IMR-90 (cell line): ENCODE measurements around the gene DVL3. TPM values are rescaled to one million over a fixed set of nuclear protein-coding genes. Genes with fewer than 3 reads are reported as not detected.
"Not testable (repeated sequence)": the region's sequence is repeated elsewhere in the genome, so short reads cannot be mapped to it uniquely, and the experiment has no call there.

Experiments
- ATAC-seq: fragments of 200-7000 bp; cut with Tn5 transposase; 2 replicates; pipeline ENCODE4 v1.9.1; 2020; ENCODE audit warnings: low read depth, mild to moderate bottlenecking, moderate library complexity
- BruUV-seq: library from RNA; stranded (reverse); fragments of 400-500 nt; replicated peaks from 2 replicates; lab custom pipeline; 2021; lab: Mats Ljungman, UMichigan
- CTCF ChIA-PET: fragments of 300-600 bp; formaldehyde crosslinking; extraction: SDS; loops from one replicate; lab custom pipeline; 2021; ENCODE audit warnings: antibody characterized with exemption; lab: Yijun Ruan, JAX
- POLR2A ChIA-PET: fragments of 300-600 bp; sonication (Branson Sonifier 250); formaldehyde crosslinking; loops from one replicate; lab custom pipeline; 2022; ENCODE audit warnings: antibody characterized with exemption; ENCODE audit not compliant: unreplicated experiment; lab: Charles Lee
- DNase-seq: peaks from one replicate; pipeline ENCODE4 v3.0.0; 2013
- H2AFZ ChIP-seq: replicated peaks from 2 replicates; pipeline ENCODE3; 2013; ENCODE audit warnings: low read length, mild to moderate bottlenecking; ENCODE audit not compliant: poor library complexity
- H2AK5ac ChIP-seq: 2 replicates; pipeline ENCODE4 v1.6.1; 2013; ENCODE audit warnings: low read depth, low read length, inconsistent platforms
- H2AK9ac ChIP-seq: replicated peaks from 2 replicates; pipeline ENCODE3; 2013; ENCODE audit warnings: mild to moderate bottlenecking, low read depth, low read length, moderate library complexity; ENCODE audit not compliant: poor library complexity
- H2BK120ac ChIP-seq: 2 replicates; pipeline ENCODE4 v1.6.1; 2013; ENCODE audit warnings: low read depth, low read length, inconsistent platforms
- H2BK15ac ChIP-seq: 3 replicates; pipeline ENCODE4 v1.6.1; 2013; ENCODE audit warnings: low read depth, low read length, inconsistent platforms
- H2BK20ac ChIP-seq: 2 replicates; pipeline ENCODE4 v1.6.1; 2013; ENCODE audit warnings: low read depth, mild to moderate bottlenecking, inconsistent platforms, low read length, moderate library complexity
- H2BK5ac ChIP-seq: 2 replicates; pipeline ENCODE4 v1.6.1; 2013; ENCODE audit warnings: mild to moderate bottlenecking, low read depth, low read length, inconsistent platforms; ENCODE audit not compliant: poor library complexity, severe bottlenecking
- H3K14ac ChIP-seq: replicated peaks from 2 replicates; pipeline ENCODE4 v1.6.1; 2013; ENCODE audit warnings: low read depth, low read length, inconsistent platforms
- H3K18ac ChIP-seq: 2 replicates; pipeline ENCODE4 v1.6.1; 2013; ENCODE audit warnings: low read depth, low read length, control low read depth
- H3K23ac ChIP-seq: 2 replicates; pipeline ENCODE4 v1.6.1; 2013; ENCODE audit warnings: low read depth, low read length, inconsistent platforms
- H3K27ac ChIP-seq: 2 replicates; pipeline ENCODE4 v1.5.1; 2013; ENCODE audit warnings: mild to moderate bottlenecking, control low read depth, low read length; ENCODE audit not compliant: insufficient read depth
- H3K27me3 ChIP-seq: 2 replicates; pipeline ENCODE4 v1.6.1; 2013; ENCODE audit warnings: low read length; ENCODE audit not compliant: control insufficient read depth, insufficient read depth
- H3K36me3 ChIP-seq: 2 replicates; pipeline ENCODE4 v1.6.1; 2013; ENCODE audit warnings: low read length, mixed read lengths; ENCODE audit not compliant: control insufficient read depth, insufficient read depth
- H3K4ac ChIP-seq: 2 replicates; pipeline ENCODE4 v1.6.1; 2013; ENCODE audit warnings: low read depth, low read length, inconsistent platforms
- H3K4me1 ChIP-seq: 2 replicates; pipeline ENCODE4 v1.6.1; 2013; ENCODE audit warnings: low read length, mixed read lengths; ENCODE audit not compliant: control insufficient read depth, insufficient read depth
- H3K4me2 ChIP-seq: 2 replicates; pipeline ENCODE4 v1.6.1; 2013; ENCODE audit warnings: low read depth, mild to moderate bottlenecking, control low read depth, low read length, moderate library complexity
- H3K4me3 ChIP-seq: 2 replicates; pipeline ENCODE4 v1.5.1; 2013; ENCODE audit warnings: low read depth, mild to moderate bottlenecking, control low read depth, low read length, moderate library complexity; ENCODE audit not compliant: insufficient read depth
- H3K56ac ChIP-seq: 2 replicates; pipeline ENCODE4 v1.6.1; 2013; ENCODE audit warnings: low read length, inconsistent platforms; ENCODE audit not compliant: insufficient read depth; ENCODE audit errors: extremely low read depth
- H3K79me1 ChIP-seq, 2 experiments: 2 replicates each; pipeline ENCODE4 v1.6.1; 2013; ENCODE audit warnings: low read length in 2 of 2, inconsistent platforms in 1 of 2, low read depth in 1 of 2
- H3K9ac ChIP-seq: 2 replicates; pipeline ENCODE4 v1.6.1; 2013; ENCODE audit warnings: low read depth, low read length, control low read depth
- H3K9me1 ChIP-seq: 2 replicates; pipeline ENCODE4 v1.6.1; 2013; ENCODE audit warnings: low read length, inconsistent platforms; ENCODE audit not compliant: insufficient read depth
- H3K9me3 ChIP-seq: 2 replicates; pipeline ENCODE4 v1.6.1; 2013; ENCODE audit warnings: low read length; ENCODE audit not compliant: control insufficient read depth, insufficient read depth
- H4K20me1 ChIP-seq: 2 replicates; pipeline ENCODE4 v1.6.1; 2013; ENCODE audit warnings: low read length, inconsistent platforms; ENCODE audit not compliant: insufficient read depth
- H4K5ac ChIP-seq: 2 replicates; pipeline ENCODE4 v1.6.1; 2013; ENCODE audit warnings: mild to moderate bottlenecking, low read depth, low read length, control low read depth
- H4K8ac ChIP-seq, 2 experiments: 2 replicates each; pipeline ENCODE4 v1.6.1; 2013; ENCODE audit warnings: low read depth in 2 of 2, low read length in 2 of 2, control low read depth in 1 of 2, inconsistent platforms in 1 of 2
- H4K91ac ChIP-seq: 2 replicates; pipeline ENCODE4 v1.6.1; 2013; ENCODE audit warnings: low read depth, low read length, inconsistent platforms; ENCODE audit not compliant: insufficient read depth
- MXI1 ChIP-seq: IDR thresholded peaks from 2 replicates; pipeline ENCODE4 v1.6.1; 2012; ENCODE audit warnings: low read depth, mild to moderate bottlenecking, low read length, moderate library complexity, borderline replicate concordance
- RAD21 ChIP-seq: IDR thresholded peaks from 2 replicates; pipeline ENCODE4 v1.6.1; 2012; ENCODE audit warnings: low read length, improper control_type of control experiment
- RCOR1 ChIP-seq: IDR thresholded peaks from 2 replicates; pipeline ENCODE4 v1.6.1; 2012; ENCODE audit warnings: mild to moderate bottlenecking, low read length, improper control_type of control experiment; ENCODE audit not compliant: insufficient replicate concordance
- RFX5 ChIP-seq: IDR thresholded peaks from 2 replicates; pipeline ENCODE4 v1.8.0; 2012; ENCODE audit warnings: low read depth, mild to moderate bottlenecking, low read length, moderate library complexity
- WGBS, 2 experiments: methylation state at CpG; one replicate each; pipeline versions ENCODE4 v1.1.5 to v1.1.7; 2013; ENCODE audit warnings: missing lambda C conversion rate in 2 of 2; ENCODE audit not compliant: insufficient read length in 1 of 2; ENCODE audit errors: extremely low coverage in 2 of 2; 5-methylcytosine and 5-hydroxymethylcytosine counted together
- dilution Hi-C: fragments of 300-500 bp; cut with HindIII; formaldehyde crosslinking; loops from one replicate; pipeline ENCODE4 v1.14.3; 2018; ENCODE audit warnings: low sequenced_read_pairs; ENCODE audit not compliant: unreplicated experiment
- in situ Hi-C: fragments of 300-500 bp; cut with MboI; formaldehyde crosslinking; loops from 3 replicates; pipeline ENCODE4 v1.14.3; 2019; ENCODE audit warnings: low sequenced_read_pairs, inconsistent platforms, mixed read lengths
- intact Hi-C: fragments of 100-400 bp; cut with micrococcal nuclease; formaldehyde crosslinking; loops from 2 replicates; pipeline ENCODE4 v1.10.0; 2022
- polyA plus RNA-seq, 3 experiments: library from polyadenylated mRNA; depleted of rRNA; stranded (reverse); fragments of >200 nt; gene quantifications; 2 replicates each; pipeline ENCODE4 v1.2.3, GENCODE V29; 2012; ENCODE audit warnings: low replicate concordance in 1 of 3
- total RNA-seq: library from RNA; depleted of rRNA; stranded (reverse); fragments of >200 nt; gene quantifications from 2 replicates; pipeline ENCODE4 v1.2.3, GENCODE V29; 2012
- TF ChIP-seq, protein P1 (sequence below): fragments of 150-350 bp; IDR thresholded peaks from 2 replicates; pipeline ENCODE4 v1.6.1; 2017; ENCODE audit warnings: mild to moderate bottlenecking, antibody characterized with exemption, low read length, low read depth

DVL3 gene
- total and polyA plus RNA-seq, 2 of the 4 experiments (the other 2 are of a cell fraction) = 23.3 to 40.4 TPM

DNA sequence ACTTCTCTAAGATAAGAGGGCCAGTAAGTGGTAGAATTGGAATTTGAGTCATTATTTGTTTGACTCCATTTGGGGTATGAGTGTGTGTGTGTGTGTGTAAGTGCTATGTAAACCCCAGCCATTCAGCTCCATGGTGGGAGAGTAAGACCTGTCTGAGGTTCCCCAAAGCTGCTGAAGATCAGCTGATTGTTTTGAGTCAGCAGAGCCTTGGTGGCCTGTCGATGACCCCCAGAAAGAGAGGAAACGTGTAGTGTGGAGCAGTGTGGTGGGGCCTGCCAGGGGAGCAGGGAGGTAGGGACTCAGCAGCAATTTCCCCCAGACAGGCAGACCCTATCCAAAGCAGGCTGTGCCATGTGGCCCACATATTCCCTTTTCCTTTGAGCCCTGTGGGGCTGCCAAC, 5.3 kb downstream of the DVL3 start:
- H2BK20ac ChIP-seq = no peak overlapping the region
- in situ Hi-C loops (no loop called here), dilution Hi-C loops (no loop called here), intact Hi-C loops (no loop called here)
- H2AK9ac ChIP-seq = peak overlapping the region; percentile 29
- H3K4me2 ChIP-seq = peak overlapping the region; percentile 82
- H3K27ac ChIP-seq = peak overlapping the region; percentile 90
- H3K56ac ChIP-seq = no peak overlapping the region
- peaks cover 86% of the 10 kb centered on the region for H4K20me1 ChIP-seq
- 0 out of 2 replicates have a peak overlapping the region, but pooled peaks have one; percentile 40 for H3K18ac ChIP-seq
- 0 out of 2 replicates have a peak overlapping the region, but pooled peaks have one; percentile 19 for H4K5ac ChIP-seq
- H3K4me3 ChIP-seq = no peak overlapping the region
- no peak overlapping the region for H4K8ac ChIP-seq
- H3K9me1 ChIP-seq = peaks cover 19% of the 10 kb centered on the region; the same call in 1 of the 2 replicates
- no peak overlapping the region for H2AFZ ChIP-seq
- H2BK15ac ChIP-seq = no peak overlapping the region
- peaks cover 17 to 84% of the 10 kb centered on the region in 2 experiments for H3K79me1 ChIP-seq
- peak overlapping the region; percentile 76 for H3K23ac ChIP-seq
- H3K36me3 ChIP-seq = peaks cover 34% of the 10 kb centered on the region
- WGBS, 2 experiments = no CpG with 5 or more reads among the region's 2 CpGs
- H3K4ac ChIP-seq = peak overlapping the region; percentile 43; the same call in 1 of the 2 replicates
- CTCF ChIA-PET = interaction anchor here (0.5 to 0.9 kb wide), 2 partner anchors 21 to 26 kb away, joined by 3 read pairs; partner anchors contain the start of gene ABCF3
- DNase-seq = peak; percentile 80
- no peak overlapping the region for H2BK120ac ChIP-seq
- peak overlapping the region; percentile 46 for H3K9ac ChIP-seq
- H3K27me3 ChIP-seq = no peaks in the 10 kb centered on the region
- no peaks in the 10 kb centered on the region for H3K9me3 ChIP-seq
- H4K91ac ChIP-seq = no peak overlapping the region
- no TSS peak for BruUV-seq
- POLR2A ChIA-PET = interaction anchor here (1.1 kb wide), 1 partner anchor 17 kb away, joined by 3 read pairs; no protein-coding TSS in a partner anchor
- H3K14ac ChIP-seq = 0 out of 2 replicates have a peak overlapping the region, but pooled peaks have one; percentile 26
- peaks cover 13% of the 10 kb centered on the region for H3K4me1 ChIP-seq
- TF ChIP-seq RCOR1 (peak; percentile 56), RAD21 (no peak), MXI1 (0 out of 2 replicates have a peak, but pooled peaks have one; percentile 7), RFX5 (no peak)
- TF ChIP-seq, protein P1, sequence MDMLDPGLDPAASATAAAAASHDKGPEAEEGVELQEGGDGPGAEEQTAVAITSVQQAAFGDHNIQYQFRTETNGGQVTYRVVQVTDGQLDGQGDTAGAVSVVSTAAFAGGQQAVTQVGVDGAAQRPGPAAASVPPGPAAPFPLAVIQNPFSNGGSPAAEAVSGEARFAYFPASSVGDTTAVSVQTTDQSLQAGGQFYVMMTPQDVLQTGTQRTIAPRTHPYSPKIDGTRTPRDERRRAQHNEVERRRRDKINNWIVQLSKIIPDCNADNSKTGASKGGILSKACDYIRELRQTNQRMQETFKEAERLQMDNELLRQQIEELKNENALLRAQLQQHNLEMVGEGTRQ = peak; percentile 20; the same call in 1 of the 2 replicates
- ATAC-seq = peak; percentile 8
- H2AK5ac ChIP-seq = peak overlapping the region; percentile 20; the same call in 1 of the 2 replicates
- peak overlapping the region; percentile 17 for H2BK5ac ChIP-seq

GRCh38 chr3:184162571-184163070, 7.4 kb downstream of the DVL3 start:
- in situ Hi-C loops, H4K5ac ChIP-seq, H2AFZ ChIP-seq, H3K4ac ChIP-seq, dilution Hi-C loops, H2BK120ac ChIP-seq, H2AK9ac ChIP-seq, H3K4me3 ChIP-seq, H3K4me2 ChIP-seq, CTCF ChIA-PET, H3K14ac ChIP-seq, H3K27ac ChIP-seq, BruUV-seq, H4K8ac ChIP-seq, H4K91ac ChIP-seq, H3K9me3 ChIP-seq, intact Hi-C loops, H2BK15ac ChIP-seq, H3K18ac ChIP-seq, H3K27me3 ChIP-seq, H3K23ac ChIP-seq, H2AK5ac ChIP-seq, H2BK20ac ChIP-seq, ATAC-seq, H3K56ac ChIP-seq, H3K9ac ChIP-seq, DNase-seq, H2BK5ac ChIP-seq: not testable (repeated sequence)
- peaks cover 20% of the 10 kb centered on the region; the same call in 1 of the 2 replicates for H3K9me1 ChIP-seq
- peaks cover 13% of the 10 kb centered on the region for H3K4me1 ChIP-seq
- H4K20me1 ChIP-seq = peaks cover 82% of the 10 kb centered on the region
- peaks cover 55% of the 10 kb centered on the region for H3K36me3 ChIP-seq
- POLR2A ChIA-PET = interaction anchor here (0.6 kb wide), 1 partner anchor 14 kb away, joined by 4 read pairs; no protein-coding TSS in a partner anchor
- WGBS, 2 experiments = 92% methylated on average over 2 of the region's 8 CpGs; no CpG with 5 or more reads in 1 of the 2 experiments
- H3K79me1 ChIP-seq = peaks cover 23 to 89% of the 10 kb centered on the region in 2 experiments
